NT2/D1 (cell line): Measurements from ENCODE around the gene SCN4B.

ENCODE experiments used
- SUZ12 ChIP-seq: IDR thresholded peaks from 2 replicates; pipeline ENCODE4 v1.6.1; 2011; ENCODE audit not compliant: insufficient read length, insufficient read depth; ENCODE audit errors: extremely low read depth
- YY1 ChIP-seq: IDR thresholded peaks from 2 replicates; pipeline ENCODE4 v1.6.1; 2011; ENCODE audit not compliant: insufficient read length, insufficient read depth
- ZNF274 ChIP-seq: IDR thresholded peaks from 2 replicates; pipeline ENCODE4 v1.6.1; 2011; ENCODE audit warnings: mild to moderate bottlenecking, low read depth, low read length

GRCh38 chr11:118162846-118163245, 10.2 kb upstream of the SCN4B start:
- TF ChIP-seq YY1 (no peak), ZNF274 (no peak), SUZ12 (no peak)
